HG02623 (cell line): Measurements from ENCODE around the gene CENPV.

ENCODE experiments used
- ATAC-seq: cut with Tn5 transposase; IDR thresholded peaks from one replicate; pipeline ENCODE4 v1.9.1; 2021; ENCODE audit warnings: moderate library complexity; ENCODE audit not compliant: unreplicated experiment

CENPV gene

DNA sequence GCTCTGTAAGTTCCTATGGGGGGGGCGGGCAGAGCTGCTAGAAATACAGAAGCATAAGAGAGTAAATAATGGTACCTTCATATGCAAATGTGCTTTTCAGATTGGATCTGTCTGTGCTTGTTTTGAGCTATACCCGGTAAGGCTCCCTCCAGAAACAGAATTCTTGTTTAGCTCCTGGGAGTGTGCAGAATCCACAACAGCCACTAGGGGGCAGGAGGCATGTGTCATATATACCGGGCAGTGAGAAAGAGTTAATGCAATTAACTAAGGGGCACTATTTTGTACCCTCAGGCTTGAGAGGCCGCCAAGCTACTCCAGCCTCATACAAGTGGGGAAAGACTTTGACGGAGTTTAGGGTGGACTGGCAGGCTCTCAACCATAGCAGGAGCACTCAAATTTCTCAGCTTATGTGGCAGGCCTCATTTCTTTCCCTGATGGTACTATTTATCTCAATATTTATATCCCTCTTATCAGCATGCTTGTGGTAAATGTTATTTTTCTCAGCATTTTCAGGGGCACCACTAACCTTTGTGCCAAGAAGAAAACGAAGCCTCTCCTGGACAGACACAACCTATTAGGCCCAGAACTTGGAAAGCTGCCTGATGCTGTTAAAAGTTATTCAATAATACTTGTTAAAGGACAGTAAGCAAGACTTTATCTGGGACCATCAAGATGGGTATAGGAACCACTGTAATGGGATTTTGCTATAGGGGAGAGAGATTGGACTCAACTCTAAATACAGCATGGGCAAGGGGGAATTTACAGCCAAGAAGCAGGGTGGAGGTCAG is 10.7 kb upstream of the CENPV start:
- ATAC-seq, result peak; percentile 71

GRCh38 chr17:16361874-16362273 is 8.6 kb upstream of the CENPV start:
- no peak for ATAC-seq

DNA sequence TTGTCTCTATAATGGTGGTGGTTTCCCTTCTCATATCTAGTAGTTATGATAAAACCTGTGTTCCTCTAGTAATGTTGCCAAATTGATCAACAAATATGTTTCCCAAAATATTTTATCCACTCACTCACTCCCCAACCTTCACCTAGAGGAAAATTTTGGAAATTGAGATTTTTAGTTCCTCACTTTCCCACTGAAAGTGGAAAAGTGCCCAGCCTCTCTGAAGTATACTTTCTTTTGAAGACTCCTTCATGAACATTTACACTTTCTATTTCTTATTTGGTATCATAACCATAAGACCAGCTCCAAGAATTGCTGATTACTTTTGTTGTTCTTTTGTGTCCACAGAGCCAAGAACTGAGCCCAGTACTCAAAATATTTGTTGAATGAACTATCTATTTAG is 5.1 kb upstream of the CENPV start:
- ATAC-seq, result no peak

GRCh38 chr17:16354585-16354984 is 1.3 kb upstream of the CENPV start:
- no peak for ATAC-seq

DNA sequence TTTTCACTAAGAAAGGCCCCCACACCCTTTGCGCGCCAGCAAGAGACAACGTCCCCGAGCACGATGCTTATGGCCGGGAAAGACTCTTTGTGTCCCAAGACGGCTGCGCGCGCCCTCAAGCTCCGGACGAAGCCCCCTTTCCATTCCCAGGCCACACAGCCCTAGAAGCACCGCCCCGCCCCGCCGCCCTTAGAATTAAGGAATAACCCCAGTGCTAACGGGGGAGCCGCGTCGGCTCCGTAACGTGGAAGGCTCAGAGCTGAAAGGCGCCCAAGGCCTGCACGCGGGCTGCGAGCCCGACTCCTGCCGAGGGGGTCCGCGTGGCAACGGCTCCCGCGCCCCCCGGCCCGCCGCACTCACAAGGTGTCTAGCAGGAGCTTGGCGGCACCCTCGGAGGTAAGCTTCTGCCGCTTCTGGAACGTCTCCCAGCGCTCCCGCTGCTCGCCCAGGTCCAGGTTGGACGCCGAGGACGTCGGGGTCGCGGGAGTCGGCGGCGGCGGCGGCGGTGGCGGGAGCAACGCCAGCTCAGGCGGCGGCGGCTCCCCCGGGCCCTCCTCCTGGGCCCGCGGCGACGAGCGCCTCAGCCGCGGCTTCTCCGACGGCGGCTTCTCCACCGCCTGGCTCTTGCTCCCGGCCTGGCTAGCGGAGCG is 477 bp downstream of the CENPV start:
- ATAC-seq, result peak; percentile 43

DNA sequence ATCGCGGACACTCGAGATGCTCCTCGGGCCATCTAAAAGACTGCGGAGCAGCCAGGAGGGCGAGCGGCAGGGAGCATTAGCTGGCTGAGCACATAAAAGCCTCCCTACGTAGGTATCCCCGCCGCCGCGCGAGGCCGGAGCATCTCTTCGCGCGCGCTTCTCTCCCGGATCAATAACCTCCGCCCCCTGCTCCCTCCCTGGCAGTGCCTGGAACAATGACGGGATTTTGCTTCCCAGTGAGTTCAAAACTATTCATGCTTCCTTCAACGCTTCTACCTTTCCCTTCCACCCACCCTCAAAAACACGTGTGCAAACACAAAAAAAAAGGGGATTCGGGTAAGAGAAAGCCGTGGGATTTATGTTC is 984 bp downstream of the CENPV start:
- no peak for ATAC-seq

- ATAC-seq, result no peak
Observed at GRCh38 chr17:16351831-16352230, 1.4 kb downstream of the CENPV start.

- ATAC-seq, result no peak
Observed at GRCh38 chr17:16349431-16349830, 3.8 kb downstream of the CENPV start.

DNA sequence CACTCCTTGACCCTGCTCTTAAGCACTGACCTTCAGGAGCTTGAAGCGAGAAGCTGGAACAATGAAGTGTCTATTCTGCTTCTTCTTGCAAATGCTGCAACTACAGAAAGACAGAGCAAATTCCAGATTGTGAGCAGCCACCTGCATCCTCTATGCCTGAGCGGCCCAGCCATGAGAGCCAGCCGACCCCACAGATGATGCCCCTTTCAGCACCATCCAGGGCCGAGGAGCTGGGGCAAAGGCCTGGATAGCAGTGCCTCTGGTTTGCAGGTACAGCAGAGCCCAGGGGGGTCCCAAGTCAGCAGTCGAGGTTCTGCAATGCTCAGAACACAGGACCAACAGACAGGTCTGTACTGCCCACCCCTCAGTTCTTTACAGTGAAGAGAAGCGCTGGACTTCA is 4.7 kb downstream of the CENPV start:
- ATAC-seq, result no peak

- no peak for ATAC-seq
Observed at GRCh38 chr17:16346721-16347271, 6.5 kb downstream of the CENPV start.

DNA sequence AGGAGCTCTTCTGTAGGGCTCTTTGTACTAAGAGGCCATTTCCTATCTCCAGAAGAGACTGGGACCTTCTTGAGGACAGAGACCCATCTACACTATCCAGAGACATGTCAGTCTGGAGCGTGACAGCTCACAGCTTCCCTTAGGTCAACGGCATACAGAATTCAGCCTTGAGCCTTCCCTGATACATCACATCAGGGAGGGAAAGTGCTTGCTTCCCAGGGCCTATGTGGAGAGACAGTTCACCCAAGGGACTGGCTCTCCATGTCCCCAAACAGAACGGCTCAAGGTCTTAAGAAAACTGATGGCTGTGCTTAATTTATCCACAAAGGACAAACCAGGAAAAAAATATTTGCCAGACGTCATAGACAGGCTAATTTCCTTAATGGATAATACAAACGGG is 7.7 kb downstream of the CENPV start:
- no peak for ATAC-seq

DNA sequence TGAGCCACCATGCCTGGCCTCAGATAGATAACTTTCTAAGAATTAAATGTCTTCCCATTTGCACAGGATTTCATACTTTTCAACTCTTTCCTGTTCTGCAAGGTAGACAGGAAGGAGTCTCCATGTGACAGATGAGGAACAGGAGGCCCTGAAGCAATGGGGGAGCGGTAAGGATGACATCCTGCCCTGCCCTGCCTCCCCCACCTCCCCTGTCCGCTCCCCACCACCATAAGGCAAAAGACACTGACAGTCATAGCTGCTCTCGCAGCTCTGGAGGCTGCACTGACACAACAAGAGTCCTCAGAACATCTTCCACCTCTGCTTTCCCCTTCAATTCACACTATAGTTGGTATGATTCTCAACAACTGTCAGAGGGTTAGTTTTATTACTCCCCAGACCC is 9.7 kb downstream of the CENPV start:
- ATAC-seq, result no peak

DNA sequence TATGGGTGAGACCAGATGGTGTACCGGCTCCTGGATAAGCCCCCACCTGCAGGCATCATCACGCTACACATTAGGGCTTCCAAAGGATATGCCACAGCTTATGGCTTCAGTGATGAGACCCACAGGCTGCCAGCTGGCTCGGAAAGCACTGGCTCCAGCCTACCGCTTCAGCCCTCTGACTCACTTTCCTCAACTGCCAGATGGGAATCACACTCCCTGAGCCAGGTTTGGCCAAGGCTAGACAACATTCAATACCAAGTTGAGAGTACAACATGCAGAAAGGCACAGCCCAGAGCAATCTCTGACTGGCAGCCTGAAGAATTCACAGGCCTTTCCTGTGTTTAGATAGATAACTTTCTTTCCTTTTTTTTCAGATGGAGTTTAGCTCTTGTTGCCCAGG is 10.3 kb downstream of the CENPV start:
- ATAC-seq, result no peak

DNA sequence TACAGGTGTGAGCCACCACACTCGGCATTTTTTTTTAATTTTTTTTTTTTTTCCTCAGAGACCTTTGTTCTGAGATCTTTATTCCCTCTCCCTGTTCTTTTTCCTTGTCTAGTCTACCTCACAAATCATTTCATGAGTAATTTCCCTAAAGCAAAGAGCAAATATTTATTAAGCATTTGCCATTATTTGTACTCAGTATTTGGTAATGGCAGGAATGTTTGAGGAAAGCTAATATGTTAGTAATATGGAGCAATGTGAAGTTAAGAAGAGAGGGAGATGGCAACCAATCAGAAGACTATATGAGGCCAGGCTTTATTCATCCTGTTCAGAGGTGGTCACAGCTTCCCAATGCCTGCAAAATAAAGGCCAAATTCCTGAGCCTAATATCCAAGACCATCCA is 13.3 kb downstream of the CENPV start:
- ATAC-seq, result no peak

- no peak for ATAC-seq
Observed at GRCh38 chr17:16339402-16339801, 13.9 kb downstream of the CENPV start.

GRCh38 chr17:16338391-16338790 is 14.9 kb downstream of the CENPV start:
- no peak for ATAC-seq

DNA sequence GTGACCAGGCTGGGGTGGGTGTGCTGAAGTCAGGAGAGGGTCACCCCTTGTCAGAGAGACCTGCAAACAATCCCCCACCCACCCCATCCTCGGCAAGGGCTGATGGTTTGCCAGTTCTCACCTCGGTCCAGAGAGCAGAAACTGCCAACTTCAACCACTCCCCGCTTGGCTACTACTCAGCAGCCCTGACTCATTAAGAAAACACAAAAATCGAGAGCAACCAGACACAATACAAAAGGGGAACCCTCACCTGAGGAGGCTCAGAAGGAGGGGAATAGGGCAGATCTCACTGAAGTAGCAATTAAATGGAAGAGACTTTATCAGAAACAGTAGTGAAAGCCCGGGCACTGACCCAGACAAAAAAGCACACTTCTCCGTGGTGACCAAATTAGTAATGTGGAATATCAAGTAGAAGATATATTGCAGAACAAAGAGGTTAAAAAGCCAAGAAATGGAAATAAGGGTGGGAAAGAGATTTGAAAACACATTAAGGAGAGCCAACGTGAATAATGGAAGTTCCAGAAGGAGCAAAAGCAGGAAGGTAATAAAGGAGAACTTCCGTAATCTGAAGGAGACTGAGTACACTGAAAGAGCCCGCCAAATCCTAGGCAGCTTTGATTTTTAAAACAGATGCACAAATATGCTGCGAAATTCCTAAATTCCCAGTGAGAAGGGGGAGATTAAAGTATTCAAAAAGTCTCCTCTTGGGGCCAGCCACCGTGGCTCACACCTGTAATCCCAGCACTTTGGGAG is 23.6 kb downstream of the CENPV start:
- no peak for ATAC-seq

- no peak for ATAC-seq
Observed at GRCh38 chr17:16328997-16329396, 24.3 kb downstream of the CENPV start.

- ATAC-seq, result no peak
Observed at GRCh38 chr17:16327018-16327417, 26.3 kb downstream of the CENPV start.

GRCh38 chr17:16325964-16326363 is 27.3 kb downstream of the CENPV start:
- ATAC-seq, result no peak

DNA sequence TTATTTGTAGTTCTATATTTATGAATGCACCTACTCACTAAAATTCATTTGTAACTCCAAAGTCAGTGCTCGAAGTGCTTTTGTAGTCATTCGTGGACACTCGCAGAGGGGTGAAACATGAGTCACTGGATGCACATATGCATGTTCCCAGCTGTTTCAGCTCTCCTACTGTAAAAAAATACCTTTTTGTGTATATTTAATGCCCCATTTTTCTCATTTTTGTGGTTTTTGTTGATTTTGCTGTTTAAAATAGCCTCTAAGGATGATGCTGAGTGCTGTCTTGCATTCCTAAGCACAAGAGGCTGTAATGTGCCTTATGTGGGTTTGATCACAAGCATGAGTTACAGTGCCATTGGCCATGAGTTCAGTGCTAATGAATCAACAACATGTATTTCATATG is 30.6 kb downstream of the CENPV start:
- ATAC-seq, result no peak

DNA sequence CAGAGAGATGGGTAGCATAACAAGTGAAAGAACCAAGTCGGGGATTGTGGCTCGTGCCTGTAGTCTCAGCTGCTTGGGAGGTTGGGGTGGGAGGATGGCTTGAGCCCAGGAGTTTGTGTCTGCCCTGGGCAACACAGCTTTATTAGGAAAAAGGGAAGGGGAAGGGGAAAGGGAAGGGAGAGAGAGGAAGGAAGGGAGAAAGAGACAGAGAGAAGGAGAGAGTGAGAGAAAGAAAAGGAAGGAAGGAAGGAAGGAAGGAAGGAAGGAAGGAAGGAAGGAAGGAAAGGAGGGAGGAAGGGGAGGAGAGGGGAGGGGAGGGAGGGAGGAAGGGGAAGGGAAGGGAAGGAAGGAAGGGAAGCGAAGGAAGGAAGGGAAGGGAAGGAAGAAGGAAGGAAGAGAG is 33.3 kb downstream of the CENPV start:
- no peak for ATAC-seq
